ENCODE measurements around the gene HHAT. TPM values are rescaled to one million over a fixed set of nuclear protein-coding genes. Genes with fewer than 3 reads are reported as not detected.

HHAT gene
- polyA plus RNA-seq, 3 donors: 1.1 to 1.6 (median 1.5) TPM

DNA sequence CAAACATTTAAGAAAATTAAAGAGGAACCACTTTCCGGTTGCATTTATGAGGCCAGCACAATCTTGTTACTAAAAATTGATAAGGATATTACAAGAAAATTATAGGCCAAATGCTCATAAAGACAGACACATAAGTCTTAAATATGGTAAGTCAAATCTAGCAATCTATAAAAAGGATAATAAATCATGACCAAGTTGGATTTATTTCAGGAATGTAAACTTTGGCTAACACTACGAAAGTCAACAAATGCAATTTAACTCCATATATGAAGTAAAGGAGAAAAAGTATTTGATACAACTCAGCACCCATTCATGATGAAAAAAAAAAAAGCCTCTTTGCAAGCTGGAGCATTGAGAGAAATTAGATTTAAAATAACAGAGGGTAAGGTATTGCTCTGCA lies 6.3 kb downstream of the HHAT start:
- no peak overlapping the region for H3K4me3 ChIP-seq (replicated peaks in 1 of 3; ENCODE audit: low read depth in 2 of 3, low read length in 3 of 3)
- no peak overlapping the region for H3K27ac Mint-ChIP-seq
- WGBS (ENCODE audit: insufficient coverage): no CpG with 5 or more reads among the region's 2 CpGs
- TF ChIP-seq, protein P1, sequence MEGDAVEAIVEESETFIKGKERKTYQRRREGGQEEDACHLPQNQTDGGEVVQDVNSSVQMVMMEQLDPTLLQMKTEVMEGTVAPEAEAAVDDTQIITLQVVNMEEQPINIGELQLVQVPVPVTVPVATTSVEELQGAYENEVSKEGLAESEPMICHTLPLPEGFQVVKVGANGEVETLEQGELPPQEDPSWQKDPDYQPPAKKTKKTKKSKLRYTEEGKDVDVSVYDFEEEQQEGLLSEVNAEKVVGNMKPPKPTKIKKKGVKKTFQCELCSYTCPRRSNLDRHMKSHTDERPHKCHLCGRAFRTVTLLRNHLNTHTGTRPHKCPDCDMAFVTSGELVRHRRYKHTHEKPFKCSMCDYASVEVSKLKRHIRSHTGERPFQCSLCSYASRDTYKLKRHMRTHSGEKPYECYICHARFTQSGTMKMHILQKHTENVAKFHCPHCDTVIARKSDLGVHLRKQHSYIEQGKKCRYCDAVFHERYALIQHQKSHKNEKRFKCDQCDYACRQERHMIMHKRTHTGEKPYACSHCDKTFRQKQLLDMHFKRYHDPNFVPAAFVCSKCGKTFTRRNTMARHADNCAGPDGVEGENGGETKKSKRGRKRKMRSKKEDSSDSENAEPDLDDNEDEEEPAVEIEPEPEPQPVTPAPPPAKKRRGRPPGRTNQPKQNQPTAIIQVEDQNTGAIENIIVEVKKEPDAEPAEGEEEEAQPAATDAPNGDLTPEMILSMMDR (IDR thresholded peaks at IDR 0.05): no peak
- H3K79me2 ChIP-seq (ENCODE audit: insufficient read depth, low read length): no peaks in the 10 kb centered on the region
- H3K27me3 ChIP-seq (ENCODE audit: control insufficient read depth in 2 of 2, insufficient read depth in 2 of 2, low read length in 2 of 2): no peaks in the 10 kb centered on the region
- H3K27me3 Mint-ChIP-seq (ENCODE audit: low read depth in 3 of 3): peaks cover 0 to 5% (median 0%) of the 10 kb centered on the region in 3 donors
- peaks cover 0 to 3% (median 0%) of the 10 kb centered on the region in 7 donors for H3K9me3 Mint-ChIP-seq
- DNase-seq: no peak
- H3K27ac ChIP-seq (ENCODE audit: low read depth in 1 of 2, low read length in 2 of 2): no peak overlapping the region
- no peak overlapping the region for H3K4me2 ChIP-seq (replicated peaks; ENCODE audit: extremely low read depth, low read length, poor library complexity, severe bottlenecking)
- H3K9ac ChIP-seq (ENCODE audit: insufficient read depth, low read length, poor library complexity, severe bottlenecking): no peak overlapping the region
- intact Hi-C loops (cut with micrococcal nuclease): no loop called here
- no peaks in the 10 kb centered on the region for H3K9me3 ChIP-seq (replicated peaks in 1 of 2; ENCODE audit: control insufficient read depth in 1 of 2, insufficient read depth in 1 of 2, low read length in 2 of 2)
- no peak overlapping the region for H3K4me3 Mint-ChIP-seq
- no peak overlapping the region for H2AFZ ChIP-seq (ENCODE audit: insufficient read depth, low read depth, low read length, poor library complexity, severe bottlenecking)
- no peaks in the 10 kb centered on the region for H3K36me3 ChIP-seq (replicated peaks in 1 of 2; ENCODE audit: control insufficient read depth in 1 of 2, insufficient read depth in 2 of 2, low read length in 2 of 2)
- H4K20me1 ChIP-seq (ENCODE audit: insufficient read depth, low read length): no peaks in the 10 kb centered on the region
- H3K36me3 Mint-ChIP-seq: no peaks in the 10 kb centered on the region
- H3K4me1 ChIP-seq (ENCODE audit: control insufficient read depth in 1 of 2, insufficient read depth in 2 of 2, low read length in 2 of 2): no peaks in the 10 kb centered on the region
- peaks cover 2% of the 10 kb centered on the region for H3K4me1 Mint-ChIP-seq

DNA sequence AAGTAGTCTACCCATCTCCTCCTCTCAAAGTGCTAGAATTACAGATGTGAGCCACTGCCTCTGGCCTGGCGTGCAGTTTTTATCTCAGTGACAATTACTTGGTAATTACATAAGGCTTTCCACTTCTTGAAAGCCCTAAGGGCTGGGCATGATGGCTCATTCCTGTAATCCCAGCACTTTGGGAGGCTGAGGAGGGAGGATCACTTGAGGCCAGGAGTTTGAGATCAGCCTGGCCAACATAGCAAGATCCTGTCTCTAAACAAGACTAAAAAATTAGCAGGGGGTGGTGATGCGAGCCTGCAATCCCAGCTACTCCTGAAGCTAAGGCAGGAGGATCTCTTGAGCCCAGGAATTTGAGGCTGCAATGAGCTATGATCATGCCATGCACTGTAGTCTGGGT lies 7.7 kb downstream of the HHAT start:
- no peak overlapping the region for H3K4me3 ChIP-seq (replicated peaks in 1 of 3; ENCODE audit: low read depth in 2 of 3, low read length in 3 of 3)
- H3K4me1 Mint-ChIP-seq: peaks cover 10% of the 10 kb centered on the region
- peaks cover 0 to 6% (median 0%) of the 10 kb centered on the region in 3 donors for H3K27me3 Mint-ChIP-seq (ENCODE audit: low read depth in 3 of 3)
- no peak for DNase-seq
- no peak overlapping the region for H3K27ac Mint-ChIP-seq
- no peaks in the 10 kb centered on the region for H3K36me3 Mint-ChIP-seq
- H3K4me2 ChIP-seq (replicated peaks; ENCODE audit: extremely low read depth, low read length, poor library complexity, severe bottlenecking): no peak overlapping the region
- no peaks in the 10 kb centered on the region for H3K36me3 ChIP-seq (replicated peaks in 1 of 2; ENCODE audit: control insufficient read depth in 1 of 2, insufficient read depth in 2 of 2, low read length in 2 of 2)
- H2AFZ ChIP-seq (ENCODE audit: insufficient read depth, low read depth, low read length, poor library complexity, severe bottlenecking): no peak overlapping the region
- TF ChIP-seq, protein P1 (IDR thresholded peaks at IDR 0.05): no peak
- 100% methylated on average over 1 of the region's 2 CpGs for WGBS (ENCODE audit: insufficient coverage)
- intact Hi-C loops (cut with micrococcal nuclease): no loop called here
- H3K4me3 Mint-ChIP-seq: no peak overlapping the region
- H4K20me1 ChIP-seq (ENCODE audit: insufficient read depth, low read length): no peaks in the 10 kb centered on the region
- no peaks in the 10 kb centered on the region for H3K9me3 ChIP-seq (replicated peaks in 1 of 2; ENCODE audit: control insufficient read depth in 1 of 2, insufficient read depth in 1 of 2, low read length in 2 of 2)
- H3K9ac ChIP-seq (ENCODE audit: insufficient read depth, low read length, poor library complexity, severe bottlenecking): no peak overlapping the region
- no peaks in the 10 kb centered on the region for H3K4me1 ChIP-seq (ENCODE audit: control insufficient read depth in 1 of 2, insufficient read depth in 2 of 2, low read length in 2 of 2)
- no peaks in the 10 kb centered on the region for H3K27me3 ChIP-seq (ENCODE audit: control insufficient read depth in 2 of 2, insufficient read depth in 2 of 2, low read length in 2 of 2)
- no peak overlapping the region for H3K27ac ChIP-seq (ENCODE audit: low read depth in 1 of 2, low read length in 2 of 2)
- no peaks in the 10 kb centered on the region for H3K79me2 ChIP-seq (ENCODE audit: insufficient read depth, low read length)
- H3K9me3 Mint-ChIP-seq: peaks cover 0 to 3% (median 0%) of the 10 kb centered on the region in 7 donors
